Measurements from ENCODE around the gene ATP1A2. TPM values are rescaled to one million over a fixed set of nuclear protein-coding genes. Genes with fewer than 3 reads are reported as not detected.

ATP1A2 gene
- polyA plus RNA-seq, 1 experiment, result 6.2 TPM

- Histone ChIP-seq H3K27me3 (ENCODE audit: control insufficient read depth, insufficient read depth, low read length) (peaks cover 7% of the 10 kb centered on the region), H3K4me3 (ENCODE audit: low read depth, low read length) (no peak within 1 kb of the TSS), H3K9me3 (ENCODE audit: control insufficient read depth, insufficient read depth, low read length) (no peaks in the 10 kb centered on the region), H3K27ac (ENCODE audit: low read depth, low read length) (no peak within 1 kb of the TSS)
- TF ChIP-seq CTCF (IDR thresholded peaks at IDR 0.05; ENCODE audit: low read depth, low read length), result no peak
- ChIA-PET POLR2A (interaction anchor here (0.5 to 0.7 kb wide), 2 partner anchors 62 to 71 kb away, joined by 3 read pairs; no protein-coding TSS in a partner anchor), CTCF (interaction anchor here (0.6 to 5.4 kb wide), 11 partner anchors 12 to 1002 kb away, joined by 3 to 258 read pairs (median 6); no protein-coding TSS in a partner anchor)
- DNase-seq (ENCODE audit: low read depth, low spot score), result no peak
Measured at GRCh38 chr1:160189649-160190625, 74.4 kb downstream of the ATP1A2 start, which contains the start of gene CASQ1. Gene CASQ1 (plus strand): TSS chr1:160190575. CDS start chr1:160190752, 177 bp downstream.

GRCh38 chr1:160191756-160192155 is 76.2 kb downstream of the ATP1A2 start:
- H3K9me3 ChIP-seq (ENCODE audit: control insufficient read depth, insufficient read depth, low read length), result no peaks in the 10 kb centered on the region
- H3K27me3 ChIP-seq (ENCODE audit: control insufficient read depth, insufficient read depth, low read length), result peaks cover 13% of the 10 kb centered on the region
- H3K27ac ChIP-seq (ENCODE audit: low read depth, low read length), result no peak overlapping the region
- ChIA-PET POLR2A (no interaction called here), CTCF (interaction anchor here (0.7 to 5.4 kb wide), 13 partner anchors 13 to 185 kb away, joined by 3 to 258 read pairs (median 20); partner anchors contain the start of gene PEA15)
- no peak for TF ChIP-seq CTCF (IDR thresholded peaks at IDR 0.05; ENCODE audit: low read depth, low read length)
- no peak for DNase-seq (ENCODE audit: low read depth, low spot score)
- no peak overlapping the region for H3K4me3 ChIP-seq (ENCODE audit: low read depth, low read length)

DNA sequence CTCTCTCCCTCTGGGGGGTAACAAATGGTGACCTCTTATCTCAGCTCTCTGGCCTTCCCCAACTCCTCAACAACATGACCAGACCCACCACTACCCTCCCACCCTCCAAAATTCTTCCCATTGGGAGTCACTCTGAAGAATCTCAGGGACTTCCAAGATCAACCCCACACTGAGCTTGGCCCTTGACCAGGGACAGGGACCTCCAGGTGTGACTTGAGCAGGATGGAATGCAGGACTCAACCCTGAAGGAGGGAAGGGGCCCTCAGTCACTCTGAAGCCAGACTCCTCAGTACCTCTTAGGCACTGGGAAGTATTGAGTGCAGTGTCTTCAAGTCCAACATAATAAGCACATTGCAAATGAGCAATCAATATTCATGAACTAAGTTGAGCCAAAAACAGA is 76.7 kb downstream of the ATP1A2 start:
- H3K27me3 ChIP-seq (ENCODE audit: control insufficient read depth, insufficient read depth, low read length), result peaks cover 10% of the 10 kb centered on the region
- no peak overlapping the region for H3K4me3 ChIP-seq (ENCODE audit: low read depth, low read length)
- H3K9me3 ChIP-seq (ENCODE audit: control insufficient read depth, insufficient read depth, low read length), result no peaks in the 10 kb centered on the region
- CTCF ChIA-PET, result interaction anchor here (1.3 to 5.4 kb wide), 14 partner anchors 13 to 184 kb away, joined by 3 to 258 read pairs (median 16); partner anchors contain the start of gene PEA15
- POLR2A ChIA-PET, result no interaction called here
- no peak for DNase-seq (ENCODE audit: low read depth, low spot score)
- no peak for TF ChIP-seq CTCF (IDR thresholded peaks at IDR 0.05; ENCODE audit: low read depth, low read length)
- H3K27ac ChIP-seq (ENCODE audit: low read depth, low read length), result no peak overlapping the region

Other genes with a start within 250 kb of the ATP1A2 start
- 0.29 and 0.51 TPM in 2 replicates for gene CFAP45, start 215.6 kb upstream of the ATP1A2 start, polyA plus RNA-seq (2011; rRNA removed)
- gene TAGLN2, start 190.3 kb upstream of the ATP1A2 start, polyA plus RNA-seq (2011; rRNA removed), result 400 and 472 TPM in 2 replicates
- not detected in 2 replicates for gene IGSF9, start 170.1 kb upstream of the ATP1A2 start, polyA plus RNA-seq (2011; rRNA removed)
- 0.11 TPM in 1 of 2 replicates, not detected in the other for gene SLAMF9, start 161.5 kb upstream of the ATP1A2 start, polyA plus RNA-seq (2011; rRNA removed)
- 5.1 and 6.6 TPM in 2 replicates for gene PIGM, start 83.8 kb upstream of the ATP1A2 start, polyA plus RNA-seq (2011; rRNA removed)
- gene KCNJ10, start 45.6 kb upstream of the ATP1A2 start, polyA plus RNA-seq (2011; rRNA removed), result not detected in 2 replicates
- gene KCNJ9, start 34.2 kb upstream of the ATP1A2 start, polyA plus RNA-seq (2011; rRNA removed), result not detected in 2 replicates
- 12.7 and 18.8 TPM in 2 replicates for gene IGSF8, start 17.1 kb upstream of the ATP1A2 start, polyA plus RNA-seq (2011; rRNA removed)
- not detected in 2 replicates for gene ATP1A4, start 35.8 kb downstream of the ATP1A2 start, polyA plus RNA-seq (2011; rRNA removed)
- 0.17 and 0.20 TPM in 2 replicates for gene CASQ1, start 74.8 kb downstream of the ATP1A2 start, polyA plus RNA-seq (2011; rRNA removed)
- gene PEA15, start 89.6 kb downstream of the ATP1A2 start, polyA plus RNA-seq (2011; rRNA removed), result 512 and 555 TPM in 2 replicates
- 108 and 111 TPM in 2 replicates for gene DCAF8, start 146.8 kb downstream of the ATP1A2 start, polyA plus RNA-seq (2011; rRNA removed)
- gene PEX19, start 169.4 kb downstream of the ATP1A2 start, polyA plus RNA-seq (2011; rRNA removed), result 77.2 and 87.5 TPM in 2 replicates
- gene COPA, start 227.5 kb downstream of the ATP1A2 start, polyA plus RNA-seq (2011; rRNA removed), result 366 and 384 TPM in 2 replicates
- gene NCSTN, start 227.6 kb downstream of the ATP1A2 start, polyA plus RNA-seq (2011; rRNA removed), result 189 and 195 TPM in 2 replicates